Measurements from ENCODE around the gene COL18A1. TPM values are rescaled to one million over a fixed set of nuclear protein-coding genes. Genes with fewer than 3 reads are reported as not detected.

Gene COL18A1
- total and polyA plus RNA-seq, 8 donors = 38.7 to 301 (median 77.8) TPM

GRCh38 chr21:45411810-45412206 lies 6.8 kb downstream of the COL18A1 start:
- intact Hi-C loops (cut with DNase I) = no loop called here
- no peaks in the 10 kb centered on the region for H3K9me3 ChIP-seq
- H3K4me1 ChIP-seq = no peaks in the 10 kb centered on the region
- no peak for TF ChIP-seq CTCF (IDR thresholded peaks at IDR 0.05)
- H3K4me3 ChIP-seq = no peak overlapping the region
- H3K36me3 ChIP-seq = no peaks in the 10 kb centered on the region
- no peak overlapping the region for H3K27ac ChIP-seq
- no peak for ATAC-seq
- peaks cover 0 to 3% (median 0%) of the 10 kb centered on the region in 4 donors for H3K27me3 ChIP-seq
- FAIRE-seq = no peak
- DNase-seq = peak in 1 of 6 donors; percentile 30
- 45 to 46% methylated on average over 18 of the region's 18 CpGs for WGBS, 2 donors

- H3K27me3 ChIP-seq = no peaks in the 10 kb centered on the region
- no peaks in the 10 kb centered on the region for H3K9me3 ChIP-seq
- H3K4me3 ChIP-seq = no peak overlapping the region
- H3K36me3 ChIP-seq = no peaks in the 10 kb centered on the region
- WGBS, 2 donors = 55 to 73% methylated on average over 7 of the region's 7 CpGs
- FAIRE-seq (no peak), ATAC-seq (no peak), DNase-seq (peak in 3 of 6 donors; percentile 5 to 44 (median 34))
- intact Hi-C loops (cut with DNase I) = no loop called here
- no peak for TF ChIP-seq CTCF (IDR thresholded peaks at IDR 0.05)
- H3K4me1 ChIP-seq = no peaks in the 10 kb centered on the region
- no peak overlapping the region for H3K27ac ChIP-seq
Observed at GRCh38 chr21:45412491-45412890, 7.5 kb downstream of the COL18A1 start.

- no peak for TF ChIP-seq CTCF (IDR thresholded peaks at IDR 0.05)
- no peak overlapping the region for H3K27ac ChIP-seq
- no peaks in the 10 kb centered on the region for H3K27me3 ChIP-seq
- DNase-seq (peak in 3 of 6 donors; percentile 9 to 34 (median 27)), FAIRE-seq (no peak), ATAC-seq (no peak)
- H3K4me1 ChIP-seq = no peaks in the 10 kb centered on the region
- H3K9me3 ChIP-seq = no peaks in the 10 kb centered on the region
- H3K4me3 ChIP-seq = no peak overlapping the region
- 54 to 63% methylated on average over 27 of the region's 27 CpGs for WGBS, 2 donors
- H3K36me3 ChIP-seq = no peaks in the 10 kb centered on the region
- intact Hi-C loops (cut with DNase I) = no loop called here
Observed at GRCh38 chr21:45412909-45413611, 8.1 kb downstream of the COL18A1 start.

GRCh38 chr21:45413922-45414321 lies 9.0 kb downstream of the COL18A1 start:
- DNase-seq (peak in 2 of 6 donors; percentile 9 to 39), FAIRE-seq (no peak), ATAC-seq (no peak)
- intact Hi-C loops (cut with DNase I) = no loop called here
- Histone ChIP-seq H3K4me1 (no peaks in the 10 kb centered on the region), H3K27ac (no peak overlapping the region), H3K4me3 (no peak overlapping the region), H3K9me3 (no peaks in the 10 kb centered on the region), H3K27me3 (no peaks in the 10 kb centered on the region), H3K36me3 (no peaks in the 10 kb centered on the region)
- WGBS, 2 donors = 41 to 46% methylated on average over 7 of the region's 7 CpGs
- no peak for TF ChIP-seq CTCF (IDR thresholded peaks at IDR 0.05)
